Ishikawa (cell line): ENCODE measurements around the gene DENND4C.

Source experiments
- CEBPB ChIP-seq: IDR thresholded peaks from 2 replicates; pipeline ENCODE4 v1.6.1; 2012
- CREB1 ChIP-seq: IDR thresholded peaks from 2 replicates; pipeline ENCODE4 v1.6.1; 2012; ENCODE audit warnings: low read depth
- EP300 ChIP-seq: IDR thresholded peaks from 2 replicates; pipeline ENCODE4 v1.6.1; 2012; ENCODE audit warnings: borderline replicate concordance
- NFIC ChIP-seq: IDR thresholded peaks from 2 replicates; pipeline ENCODE4 v1.6.1; 2012
- RAD21 ChIP-seq: IDR thresholded peaks from 2 replicates; pipeline ENCODE4 v1.6.1; 2012; ENCODE audit warnings: low read depth
- REST ChIP-seq: IDR thresholded peaks from 2 replicates; pipeline ENCODE4 v1.6.1; 2012; ENCODE audit warnings: low read depth, mild to moderate bottlenecking
- TAF1 ChIP-seq: IDR thresholded peaks from 2 replicates; pipeline ENCODE4 v1.6.1; 2012; ENCODE audit warnings: low read depth, mild to moderate bottlenecking
- TCF12 ChIP-seq: IDR thresholded peaks from 2 replicates; pipeline ENCODE4 v1.6.1; 2012; ENCODE audit warnings: low read depth
- TEAD4 ChIP-seq: IDR thresholded peaks from 2 replicates; pipeline ENCODE4 v1.6.1; 2012
- USF1 ChIP-seq: IDR thresholded peaks from 2 replicates; pipeline ENCODE4 v1.6.1; 2012
- YY1 ChIP-seq: IDR thresholded peaks from 2 replicates; pipeline ENCODE4 v1.6.1; 2012; ENCODE audit warnings: low read depth
- ZBTB7A ChIP-seq: IDR thresholded peaks from 2 replicates; pipeline ENCODE4 v1.6.1; 2012; ENCODE audit warnings: low read depth
- TF ChIP-seq, protein P1 (sequence below): IDR thresholded peaks from 2 replicates; pipeline ENCODE4 v1.6.1; 2012

DNA sequence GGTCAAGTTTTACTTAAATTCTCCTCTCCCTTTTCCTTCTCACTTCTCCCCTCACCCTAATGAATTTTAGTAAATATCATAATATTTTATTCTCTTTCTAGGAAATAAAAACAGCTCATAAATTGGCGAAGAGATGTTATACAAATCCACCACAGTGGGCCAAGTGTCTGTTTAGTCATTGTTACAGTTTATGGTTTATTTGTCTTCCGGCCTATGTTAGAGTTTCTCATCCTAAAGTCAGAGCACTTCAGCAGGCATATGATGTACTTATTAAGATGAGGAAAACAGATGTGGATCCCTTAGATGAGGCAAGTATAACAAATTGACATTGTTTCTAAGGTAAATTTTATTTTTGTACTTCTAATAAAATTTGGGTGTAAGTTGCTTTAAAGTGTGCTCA lies 101.4 kb downstream of the DENND4C start:
- TF ChIP-seq YY1 (no peak), RAD21 (no peak), EP300 (no peak), TCF12 (no peak), ZBTB7A (no peak), REST (no peak), USF1 (no peak), CEBPB (no peak), NFIC (no peak), CREB1 (no peak), TEAD4 (no peak), TAF1 (no peak)
- TF ChIP-seq, protein P1, sequence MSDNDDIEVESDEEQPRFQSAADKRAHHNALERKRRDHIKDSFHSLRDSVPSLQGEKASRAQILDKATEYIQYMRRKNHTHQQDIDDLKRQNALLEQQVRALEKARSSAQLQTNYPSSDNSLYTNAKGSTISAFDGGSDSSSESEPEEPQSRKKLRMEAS: no peak
